Measurements from ENCODE around the gene XIST.
"Not testable (repeated sequence)": the region's sequence is repeated elsewhere in the genome, so short reads cannot be mapped to it uniquely, and the experiment has no call there.

The XIST gene

DNA sequence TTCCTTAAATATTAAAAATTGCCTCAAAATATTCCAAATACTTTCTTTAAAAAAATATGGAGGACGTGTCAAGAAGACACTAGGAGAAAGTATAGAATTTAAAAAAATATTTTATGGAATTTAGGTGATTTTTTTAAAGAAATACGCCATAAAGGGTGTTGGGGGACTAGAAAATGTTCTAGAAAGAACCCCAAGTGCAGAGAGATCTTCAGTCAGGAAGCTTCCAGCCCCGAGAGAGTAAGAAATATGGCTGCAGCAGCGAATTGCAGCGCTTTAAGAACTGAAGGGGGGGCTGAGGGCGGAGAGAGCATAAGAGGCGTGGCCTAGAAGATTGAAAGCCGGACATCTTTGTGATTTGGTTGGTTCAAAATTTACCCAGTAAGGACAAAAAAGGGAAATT lies at the start of gene XIST:
XIST (minus strand) TSS at position 248 of the 400 bp plus-strand sequence.
- peak; percentile 54 for DNase-seq (ENCODE audit: low read depth)

DNA sequence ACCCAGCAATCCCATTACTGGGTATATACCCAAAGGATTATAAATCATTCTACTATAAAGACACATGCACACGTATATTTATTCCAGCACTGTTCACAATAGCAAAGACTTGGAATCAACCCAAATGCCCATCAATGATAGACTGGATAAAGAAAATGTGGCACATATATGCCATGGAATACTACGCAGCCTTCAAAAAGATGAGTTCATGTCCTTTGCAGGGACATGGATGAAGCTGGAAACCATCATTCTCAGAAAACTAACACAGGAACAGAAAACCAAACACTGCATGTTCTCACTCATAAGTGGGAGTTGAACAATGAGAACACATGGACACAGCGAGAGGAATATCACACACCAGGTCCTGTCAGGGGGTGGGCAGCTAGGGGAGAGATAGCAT lies 45.8 kb upstream of the XIST start:
- DNase-seq (ENCODE audit: low read depth): not testable (repeated sequence)

DNA sequence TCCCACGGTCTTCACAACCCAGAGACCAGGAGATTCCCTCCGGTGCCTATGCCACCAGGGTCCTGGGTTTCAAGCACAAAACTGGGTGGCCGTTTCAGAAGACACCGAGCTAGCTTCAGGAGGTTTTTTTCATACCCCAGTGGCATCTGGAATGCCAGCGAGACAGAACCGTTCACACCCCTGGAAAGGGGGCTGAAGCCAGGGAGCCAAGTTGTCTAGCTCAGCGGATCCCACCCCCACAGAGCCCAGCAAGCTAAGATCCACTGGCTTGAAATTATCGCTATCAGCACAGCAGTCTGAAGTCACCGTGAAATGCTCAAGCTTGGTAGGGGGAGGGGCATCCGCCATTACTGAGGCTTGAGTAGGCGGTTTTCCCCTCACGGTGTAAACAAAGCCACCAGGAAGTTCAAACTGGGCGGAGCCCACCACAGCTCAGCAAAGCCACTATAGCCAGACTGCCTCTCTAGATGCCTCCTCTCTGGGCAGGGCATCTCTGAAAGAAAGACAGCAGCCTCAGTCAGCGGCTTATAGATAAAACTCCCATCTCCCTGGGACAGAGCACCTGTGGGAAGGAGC lies 40.1 kb upstream of the XIST start:
- peak; percentile 14 for DNase-seq (ENCODE audit: low read depth)

GRCh38 chrX:73882260-73882659 lies 29.7 kb upstream of the XIST start:
- not testable (repeated sequence) for DNase-seq (ENCODE audit: low read depth)

DNA sequence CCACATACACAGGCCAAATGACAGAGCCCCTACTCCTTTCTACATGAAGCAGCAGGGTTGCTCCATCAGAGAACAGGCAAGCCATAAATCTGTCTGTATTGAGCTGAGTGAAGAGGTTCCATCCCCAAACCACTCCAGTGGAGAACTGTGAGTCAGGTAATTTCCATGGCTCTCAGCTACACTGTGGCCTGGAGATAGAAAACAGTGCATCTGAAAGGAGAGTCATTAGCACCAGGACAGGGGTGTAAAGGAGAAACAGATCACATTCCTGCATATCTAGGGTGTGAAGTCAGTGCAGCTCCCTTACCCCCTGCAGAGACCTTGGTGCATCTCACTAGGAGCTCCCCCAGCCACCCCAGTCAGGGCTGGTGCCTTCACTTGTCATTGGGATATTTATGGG lies 25.2 kb upstream of the XIST start:
- no peak for DNase-seq (ENCODE audit: low read depth)

DNA sequence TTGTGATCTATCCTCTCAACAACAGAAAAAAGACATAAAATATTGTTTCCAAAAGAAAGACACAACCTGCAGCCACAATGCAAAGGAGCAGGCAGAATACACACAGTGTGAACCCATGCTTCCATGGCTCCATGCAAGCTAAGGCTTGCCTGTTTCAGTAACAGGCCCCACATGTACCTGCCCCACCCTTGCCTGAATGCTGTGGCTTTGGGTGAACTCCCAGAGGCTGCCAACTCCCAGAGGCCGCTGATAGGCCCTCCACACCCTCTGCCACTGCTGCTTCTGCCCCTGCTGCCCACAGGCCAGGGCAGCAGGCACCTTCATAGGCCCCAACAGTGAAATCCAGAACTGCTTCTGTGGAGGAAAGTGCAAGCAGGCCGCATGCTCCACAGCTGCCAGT lies 24.4 kb upstream of the XIST start:
- no peak for DNase-seq (ENCODE audit: low read depth)

- DNase-seq (ENCODE audit: low read depth): no peak
Observed at GRCh38 chrX:73868916-73869315, 16.4 kb upstream of the XIST start.

DNA sequence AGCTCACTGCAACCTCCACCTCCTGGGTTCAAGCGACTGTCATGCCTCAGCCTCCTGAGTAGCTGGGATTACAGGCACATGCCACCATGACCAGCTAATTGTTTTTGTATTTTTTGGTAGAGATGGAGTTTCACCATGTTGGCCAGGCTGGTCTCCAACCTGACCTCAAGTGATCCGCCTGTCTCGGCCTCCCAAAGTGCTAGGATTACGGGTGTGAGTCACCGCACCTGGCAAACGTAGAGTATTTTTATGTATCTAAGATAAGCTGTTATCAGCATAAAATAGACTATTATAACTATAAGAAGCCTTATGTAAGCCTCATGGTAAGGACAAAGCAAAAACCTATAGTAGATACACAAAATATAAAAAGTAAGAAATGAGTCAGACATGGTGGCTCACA lies 14.6 kb upstream of the XIST start:
- DNase-seq (ENCODE audit: low read depth): no peak

- DNase-seq (ENCODE audit: low read depth): no peak
Observed at GRCh38 chrX:73863852-73864251, 11.3 kb upstream of the XIST start.

DNA sequence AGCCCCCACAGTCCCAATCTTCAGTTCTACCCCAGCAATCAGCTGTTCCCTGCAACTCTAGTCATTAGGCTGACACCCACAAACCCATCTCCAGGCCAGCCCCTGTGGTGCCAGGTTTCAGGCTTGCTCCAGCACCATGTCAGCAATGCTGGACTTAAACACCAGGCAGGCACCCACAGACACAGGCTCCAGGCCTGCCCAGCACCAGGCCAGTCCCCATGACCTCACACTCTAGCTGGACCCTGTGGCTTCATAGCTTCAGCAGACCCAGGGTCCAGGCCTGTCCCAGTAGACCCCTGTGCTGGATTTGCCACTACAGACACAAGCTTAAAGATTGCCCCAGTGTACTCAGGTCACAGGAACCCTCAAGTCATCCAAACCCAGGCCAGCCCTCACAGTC lies 10.8 kb upstream of the XIST start:
- DNase-seq (ENCODE audit: low read depth): no peak

DNA sequence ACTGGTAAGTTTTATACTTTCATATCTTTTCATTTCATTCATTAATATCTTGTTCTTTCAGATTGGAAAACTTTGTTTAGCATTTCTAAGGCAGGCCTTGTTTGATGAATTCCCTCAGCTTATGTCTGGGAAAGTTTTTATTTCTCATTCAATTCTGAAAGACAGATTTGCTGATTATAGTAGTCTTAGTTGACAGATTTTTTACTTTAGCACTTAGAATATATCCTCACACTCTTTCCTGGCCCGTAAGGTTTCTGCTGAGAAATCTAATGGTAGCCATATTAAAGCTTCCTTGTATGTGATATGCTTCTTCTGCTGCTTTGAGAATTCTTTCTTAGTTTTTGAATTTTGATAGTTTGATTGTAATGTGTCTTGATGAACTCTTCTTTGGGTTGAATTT lies 7.1 kb upstream of the XIST start:
- no peak for DNase-seq (ENCODE audit: low read depth)

- DNase-seq (ENCODE audit: low read depth): peak; percentile 25
Observed at GRCh38 chrX:73855546-73855945, 3.0 kb upstream of the XIST start.

DNA sequence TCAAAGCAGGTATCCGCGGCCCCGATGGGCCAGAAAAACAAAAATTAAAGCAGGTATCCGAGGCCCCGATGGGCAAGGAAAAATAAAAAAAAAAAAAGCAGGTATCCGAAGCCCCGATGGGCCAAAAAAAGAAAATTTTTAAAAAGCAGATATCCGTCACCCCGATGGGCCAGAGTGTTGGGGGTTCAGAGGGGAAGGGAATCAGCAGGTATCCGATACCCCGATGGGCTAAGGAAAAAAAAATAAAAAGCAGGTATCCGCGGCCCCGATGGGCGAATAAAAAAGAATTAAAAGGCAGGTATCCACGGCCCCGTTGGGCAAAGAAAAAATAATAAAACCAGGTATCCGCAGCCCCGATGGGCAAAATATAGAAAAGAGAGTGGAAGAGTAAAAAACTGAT lies 492 bp downstream of the XIST start:
- no peak for DNase-seq (ENCODE audit: low read depth)

- peak; percentile 58 for DNase-seq (ENCODE audit: low read depth)
Observed at GRCh38 chrX:73851014-73852009, 1.2 kb downstream of the XIST start.

GRCh38 chrX:73850124-73851013 lies 2.1 kb downstream of the XIST start:
- DNase-seq (ENCODE audit: low read depth): no peak

DNA sequence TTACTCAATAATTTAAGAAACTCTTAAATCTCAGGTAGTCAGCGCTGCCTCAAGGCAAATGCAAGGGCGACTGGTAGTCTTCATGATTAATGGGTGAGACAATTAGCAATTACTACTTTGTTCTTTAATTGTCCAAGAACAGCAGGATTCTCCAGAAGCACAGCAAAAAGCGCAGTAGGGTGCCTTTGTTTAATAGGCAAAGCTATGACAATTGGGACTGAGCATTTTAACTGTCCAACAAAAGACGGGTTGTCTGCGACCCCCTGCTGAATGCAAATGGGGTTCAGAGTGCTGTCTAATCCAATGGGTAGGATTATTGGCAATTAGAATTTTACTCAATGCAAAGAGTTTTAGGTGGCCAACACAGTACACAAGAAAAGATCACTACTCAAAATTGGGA lies 3.4 kb downstream of the XIST start:
- DNase-seq (ENCODE audit: low read depth): no peak

DNA sequence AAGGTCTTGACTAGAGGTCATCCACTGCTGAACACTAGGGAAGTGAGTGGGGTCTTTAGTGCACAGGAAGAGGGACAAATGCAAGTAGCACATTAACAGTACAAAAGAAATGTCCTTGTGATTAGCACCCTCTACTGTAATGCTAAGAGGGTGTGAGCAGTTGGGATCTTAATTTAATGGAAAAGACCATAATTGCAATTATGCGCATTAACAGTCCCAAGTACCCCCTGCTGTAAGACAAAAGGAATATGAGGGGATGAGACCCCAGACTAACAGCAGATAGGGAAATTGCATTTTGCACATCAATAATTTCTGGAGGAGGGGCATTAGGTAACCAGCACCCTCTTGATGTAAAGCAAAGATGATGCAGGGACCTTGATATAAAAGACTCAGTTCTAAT lies 4.5 kb downstream of the XIST start:
- no peak for DNase-seq (ENCODE audit: low read depth)

DNA sequence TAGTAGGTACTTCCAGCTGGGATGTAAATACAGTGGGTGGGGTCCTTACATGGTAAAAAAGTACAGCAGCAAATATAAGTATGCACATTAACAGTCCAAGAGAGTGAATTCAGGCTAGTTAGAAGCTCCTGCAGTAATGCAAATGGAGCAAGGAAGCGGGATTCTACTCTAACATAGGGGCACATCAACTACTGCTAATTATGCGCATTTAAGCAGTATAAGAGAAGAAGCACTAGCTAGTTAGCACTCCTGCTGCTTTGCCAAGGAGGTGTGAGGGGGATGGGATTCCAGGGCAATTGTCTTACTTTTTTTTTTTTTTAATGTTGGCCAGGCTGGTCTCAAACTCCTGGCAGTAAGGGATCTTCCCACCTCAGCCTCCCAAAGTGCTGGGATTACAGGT lies 5.4 kb downstream of the XIST start:
- no peak for DNase-seq (ENCODE audit: low read depth)

GRCh38 chrX:73842541-73843234 lies 9.8 kb downstream of the XIST start:
- DNase-seq (ENCODE audit: low read depth): no peak

GRCh38 chrX:73841337-73841736 lies 11.2 kb downstream of the XIST start:
- DNase-seq (ENCODE audit: low read depth): no peak

- no peak for DNase-seq (ENCODE audit: low read depth)
Observed at GRCh38 chrX:73840120-73840924, 12.2 kb downstream of the XIST start.
